22Rv1 (cell line): ENCODE results near the gene NDUFA13.

ENCODE experiments used
- H3K27ac ChIP-seq: fragments of 450-650 bp; 2 replicates; pipeline ENCODE4 v1.5.1; 2017
- ZFX ChIP-seq: fragments of 450-650 bp; IDR thresholded peaks from 2 replicates; pipeline ENCODE4 v1.6.1; 2017; ENCODE audit warnings: antibody characterized with exemption, borderline replicate concordance
- TF ChIP-seq, protein P1 (sequence below): fragments of 450-650 bp; IDR thresholded peaks from 2 replicates; pipeline ENCODE4 v1.5.1; 2017; ENCODE audit warnings: mild to moderate bottlenecking

Gene NDUFA13

DNA sequence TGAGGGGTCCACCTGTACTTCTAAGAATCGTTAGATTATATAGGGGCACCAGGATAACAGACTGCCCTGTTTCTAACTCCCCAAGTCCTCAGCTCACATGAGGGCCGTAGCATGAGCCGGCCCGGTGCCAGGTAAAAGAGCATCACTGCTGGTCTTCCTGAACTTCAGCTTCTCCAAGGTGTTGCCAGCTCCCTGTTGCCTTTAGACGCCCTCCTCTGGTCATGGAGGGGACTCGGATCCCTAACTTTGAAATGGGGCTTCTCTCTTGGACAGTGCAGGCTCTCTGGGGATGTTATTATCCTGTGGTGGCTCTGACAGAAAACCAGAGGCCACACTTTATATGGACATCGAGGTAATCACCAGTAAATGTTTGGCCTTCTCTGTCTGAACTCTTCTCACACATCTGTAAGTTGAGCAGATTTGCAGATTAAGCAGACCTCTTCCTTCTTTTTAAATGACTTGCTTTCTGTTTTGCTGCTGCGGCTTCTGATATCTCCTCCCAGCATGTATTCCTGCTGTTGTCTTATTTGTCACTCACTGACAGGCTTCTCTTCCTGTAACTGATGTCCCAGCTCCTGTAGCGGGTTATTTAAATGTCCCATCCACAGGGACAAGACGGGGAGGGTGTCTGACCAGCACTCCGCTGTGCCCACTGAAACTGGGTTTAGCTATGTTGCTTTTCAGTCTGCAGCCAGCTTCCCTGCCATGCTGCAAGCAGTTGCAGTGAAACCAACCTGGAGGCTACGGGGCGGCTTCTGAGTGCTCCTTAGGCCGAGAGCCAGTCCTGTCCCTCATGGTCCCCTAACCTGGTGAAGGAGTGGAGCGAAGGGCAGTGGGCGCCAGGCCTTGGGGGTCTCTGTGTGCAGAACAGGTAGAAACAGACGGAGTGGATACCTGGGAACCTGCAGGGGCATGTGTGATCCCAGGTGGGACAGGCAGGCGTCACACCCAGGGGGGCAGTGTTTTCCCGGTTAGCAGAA, 39.9 kb upstream of the NDUFA13 start:
- 0 out of 2 replicates have a peak overlapping the region, but pooled peaks have one; percentile 26 for H3K27ac ChIP-seq
- no peak for TF ChIP-seq ZFX
- TF ChIP-seq, protein P1, sequence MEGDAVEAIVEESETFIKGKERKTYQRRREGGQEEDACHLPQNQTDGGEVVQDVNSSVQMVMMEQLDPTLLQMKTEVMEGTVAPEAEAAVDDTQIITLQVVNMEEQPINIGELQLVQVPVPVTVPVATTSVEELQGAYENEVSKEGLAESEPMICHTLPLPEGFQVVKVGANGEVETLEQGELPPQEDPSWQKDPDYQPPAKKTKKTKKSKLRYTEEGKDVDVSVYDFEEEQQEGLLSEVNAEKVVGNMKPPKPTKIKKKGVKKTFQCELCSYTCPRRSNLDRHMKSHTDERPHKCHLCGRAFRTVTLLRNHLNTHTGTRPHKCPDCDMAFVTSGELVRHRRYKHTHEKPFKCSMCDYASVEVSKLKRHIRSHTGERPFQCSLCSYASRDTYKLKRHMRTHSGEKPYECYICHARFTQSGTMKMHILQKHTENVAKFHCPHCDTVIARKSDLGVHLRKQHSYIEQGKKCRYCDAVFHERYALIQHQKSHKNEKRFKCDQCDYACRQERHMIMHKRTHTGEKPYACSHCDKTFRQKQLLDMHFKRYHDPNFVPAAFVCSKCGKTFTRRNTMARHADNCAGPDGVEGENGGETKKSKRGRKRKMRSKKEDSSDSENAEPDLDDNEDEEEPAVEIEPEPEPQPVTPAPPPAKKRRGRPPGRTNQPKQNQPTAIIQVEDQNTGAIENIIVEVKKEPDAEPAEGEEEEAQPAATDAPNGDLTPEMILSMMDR = peak; percentile 20

DNA sequence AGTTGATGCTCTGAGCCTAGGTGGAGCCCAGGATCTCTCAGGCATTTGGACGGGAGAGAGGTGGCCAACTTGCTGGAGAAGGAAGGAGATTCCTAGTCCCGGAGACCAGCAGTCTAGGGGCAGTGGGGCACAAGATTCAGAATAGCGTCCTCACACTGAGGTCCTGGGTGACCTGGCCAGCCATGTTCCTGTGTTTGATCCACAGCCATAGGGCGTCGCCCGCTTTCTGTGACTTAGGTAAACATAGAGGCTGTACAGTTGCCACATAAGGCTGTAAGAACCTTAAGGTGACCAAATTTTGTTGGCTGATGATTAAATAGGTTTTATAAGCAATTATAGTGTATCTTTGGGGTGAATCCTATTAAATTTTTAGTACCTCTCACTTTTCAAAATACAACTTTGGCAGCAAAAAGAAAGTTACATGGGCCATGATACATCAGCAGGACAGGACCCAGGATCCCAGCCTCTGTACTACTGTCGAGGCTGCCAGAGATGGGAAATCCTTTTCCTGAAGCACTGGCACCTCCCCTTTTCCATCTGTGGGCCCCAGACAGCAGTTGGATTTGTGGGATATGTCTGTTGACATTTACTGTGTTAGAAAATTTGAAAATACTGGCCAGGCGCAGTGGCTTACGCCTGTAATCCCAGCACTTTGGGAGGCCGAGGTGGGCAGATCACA, 38.2 kb upstream of the NDUFA13 start:
- TF ChIP-seq ZFX = no peak
- TF ChIP-seq, protein P1 = no peak
- H3K27ac ChIP-seq = peak overlapping the region; percentile 25; the same call in 1 of the 2 replicates

DNA sequence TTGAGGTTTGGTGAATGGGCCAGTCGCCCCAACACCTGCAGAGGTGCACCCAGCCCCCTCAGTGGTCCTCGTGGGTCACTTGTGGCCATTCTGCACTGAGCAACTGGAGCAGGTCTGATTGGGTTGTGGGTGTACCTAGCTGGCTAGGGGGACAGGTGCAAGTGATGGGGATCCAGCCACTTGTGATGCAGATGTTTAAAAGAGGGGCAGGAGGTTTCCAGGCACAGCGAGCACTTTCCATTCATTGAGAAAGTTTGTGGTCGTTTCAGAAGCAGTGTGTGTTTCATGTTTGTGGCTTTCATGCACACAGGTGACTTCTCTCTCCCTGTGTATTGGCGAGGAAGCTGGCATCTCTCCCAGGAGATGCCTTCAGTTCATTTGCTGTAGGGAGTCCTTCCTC, 35.3 kb upstream of the NDUFA13 start:
- TF ChIP-seq, protein P1 = no peak
- no peak for TF ChIP-seq ZFX
- no peak overlapping the region for H3K27ac ChIP-seq

DNA sequence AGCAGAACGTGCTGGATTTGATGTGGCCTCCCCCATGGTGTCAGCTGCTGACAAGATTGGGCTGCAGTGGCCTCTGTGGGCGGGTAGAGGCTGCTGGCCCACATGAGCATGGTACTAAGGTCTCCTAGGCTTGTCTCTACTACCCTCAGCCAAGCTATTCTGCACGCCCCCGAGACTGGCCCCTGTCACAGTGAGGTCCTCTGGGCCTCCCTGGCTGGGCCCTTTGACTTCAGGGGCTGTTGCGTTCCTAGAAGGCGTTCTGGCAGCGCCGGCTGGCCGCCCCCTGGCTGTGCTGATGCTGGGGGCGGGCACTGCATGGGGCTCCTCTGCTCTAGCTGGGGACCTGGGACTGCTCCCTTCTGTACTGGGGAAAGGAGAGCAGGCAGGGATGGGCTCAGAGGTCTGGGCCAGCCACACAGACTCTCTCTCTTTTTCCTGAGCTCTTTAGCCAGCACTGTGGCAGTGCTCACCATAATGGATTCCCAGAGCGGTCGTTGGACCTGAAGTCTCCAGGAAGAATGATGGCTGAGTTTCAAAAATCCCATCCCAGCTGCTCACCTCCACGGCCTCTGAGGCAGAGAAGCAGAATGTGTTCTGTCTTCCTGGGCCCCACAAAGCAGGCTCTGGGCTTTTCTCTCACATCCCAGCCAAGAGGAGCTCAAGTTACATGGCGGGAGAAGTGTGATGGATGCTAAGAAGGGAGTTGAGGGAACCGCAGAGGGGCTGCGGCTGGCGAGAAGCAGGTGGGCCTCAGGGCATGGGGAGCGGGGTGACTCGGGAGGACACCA, 33.0 kb upstream of the NDUFA13 start:
- TF ChIP-seq, protein P1 = no peak
- no peak for TF ChIP-seq ZFX
- no peak overlapping the region for H3K27ac ChIP-seq

DNA sequence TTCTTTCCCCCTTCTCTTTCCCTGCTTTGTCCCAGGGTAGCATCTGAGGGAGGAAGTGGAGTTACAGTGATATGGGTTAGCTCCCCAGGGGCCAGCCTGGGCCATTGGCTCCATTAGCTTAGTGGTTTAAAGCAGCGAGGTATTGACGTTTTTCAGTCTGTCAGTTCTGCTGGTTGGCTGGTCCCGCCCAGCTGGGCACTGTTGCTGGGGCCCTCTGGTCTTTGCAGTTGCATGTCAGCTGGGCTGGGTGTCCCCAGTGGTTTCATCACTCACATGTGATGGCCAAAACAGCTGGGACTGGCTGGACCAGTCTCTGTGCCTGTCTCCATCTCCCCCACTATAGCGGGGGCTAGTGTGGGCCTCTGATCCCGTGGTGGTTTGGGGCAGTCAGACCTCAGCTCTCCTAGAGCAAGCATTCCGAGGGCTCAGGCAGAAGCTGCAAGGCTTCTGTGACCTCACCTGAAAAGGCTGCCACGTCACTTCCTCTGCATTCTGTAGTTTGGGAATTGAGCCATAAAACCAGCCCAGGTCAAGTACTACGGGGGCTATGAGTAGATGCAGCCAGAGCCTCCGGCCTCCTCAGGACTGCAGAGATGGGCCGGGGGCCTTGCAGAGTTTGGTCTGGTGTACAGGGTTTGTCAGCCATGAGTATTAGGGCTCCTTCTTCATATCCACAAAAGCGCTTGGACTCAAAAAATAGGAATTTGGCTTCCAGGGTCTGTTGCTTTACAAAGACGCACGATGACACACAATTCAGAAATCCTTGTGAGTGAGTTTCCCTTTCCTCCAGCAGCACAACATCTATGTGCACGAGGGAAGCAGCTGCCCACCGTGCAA, 30.6 kb upstream of the NDUFA13 start:
- H3K27ac ChIP-seq = 0 out of 2 replicates have a peak overlapping the region, but pooled peaks have one; percentile 95

DNA sequence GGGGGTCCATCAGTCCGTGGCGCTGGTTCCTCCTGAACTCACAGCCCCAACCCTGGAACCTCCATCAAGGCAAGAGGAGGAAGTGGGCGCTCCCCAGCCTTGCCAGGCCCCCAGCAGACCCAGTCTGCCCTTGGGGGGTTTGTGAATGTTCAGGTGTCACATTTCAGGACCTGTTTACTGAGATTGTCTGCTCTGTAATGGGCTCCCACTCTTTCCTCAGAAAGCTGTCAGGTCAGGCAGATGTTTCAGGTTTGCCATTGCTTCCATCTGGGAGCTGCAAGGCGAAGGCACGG, 30.1 kb upstream of the NDUFA13 start:
- H3K27ac ChIP-seq = 0 out of 2 replicates have a peak overlapping the region, but pooled peaks have one; percentile 95
- TF ChIP-seq, protein P1 = no peak
- TF ChIP-seq ZFX = no peak

More for the DNA sequence above, 30.6 kb upstream of the NDUFA13 start:
- no peak for TF ChIP-seq ZFX
- TF ChIP-seq, protein P1 = no peak
